ENCODE data around the gene NFAM1.

The NFAM1 gene

DNA sequence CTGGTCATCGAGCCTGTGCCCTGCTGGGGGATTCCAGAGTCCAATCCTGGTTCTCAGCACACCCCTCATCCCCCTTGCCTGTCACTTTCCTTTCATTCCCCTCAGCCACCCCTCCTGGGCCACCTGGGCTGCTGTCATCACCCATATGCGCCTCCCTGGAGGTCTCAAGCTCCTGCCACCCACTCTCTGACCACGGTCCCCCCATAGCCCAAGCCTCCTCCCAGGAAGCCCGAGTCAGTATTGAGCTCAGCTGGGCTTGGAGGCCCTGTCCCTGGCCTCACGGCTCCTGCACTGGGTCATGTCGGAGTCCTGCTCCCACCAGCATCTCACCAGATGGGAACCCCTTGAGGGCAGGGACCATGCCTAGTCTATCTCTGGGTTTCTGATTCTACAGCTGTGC lies 44.6 kb downstream of the NFAM1 start:
- in situ Hi-C loops (cut with MboI; ENCODE audit: low sequenced_read_pairs): no loop called here

DNA sequence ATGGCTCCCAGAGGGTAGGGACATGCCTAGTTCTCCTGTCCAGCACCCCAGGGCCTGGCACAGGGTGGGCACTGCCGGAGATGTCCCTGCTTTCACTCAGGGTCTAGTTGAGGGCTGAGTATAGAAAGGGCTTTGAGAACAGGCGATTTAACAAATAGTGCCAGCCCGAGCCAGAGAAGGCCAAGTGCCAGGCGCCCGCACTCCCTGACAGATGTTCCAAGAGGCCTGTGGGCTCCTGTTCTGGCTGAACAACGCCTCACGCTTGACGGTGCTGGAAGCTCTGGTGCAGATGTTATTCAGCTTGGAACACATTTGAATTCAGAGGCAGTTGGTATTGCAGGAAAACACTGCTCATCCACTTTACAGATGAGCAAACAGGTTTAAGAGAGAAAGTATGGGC lies 46.5 kb downstream of the NFAM1 start:
- in situ Hi-C loops (cut with MboI; ENCODE audit: low sequenced_read_pairs): no loop called here

DNA sequence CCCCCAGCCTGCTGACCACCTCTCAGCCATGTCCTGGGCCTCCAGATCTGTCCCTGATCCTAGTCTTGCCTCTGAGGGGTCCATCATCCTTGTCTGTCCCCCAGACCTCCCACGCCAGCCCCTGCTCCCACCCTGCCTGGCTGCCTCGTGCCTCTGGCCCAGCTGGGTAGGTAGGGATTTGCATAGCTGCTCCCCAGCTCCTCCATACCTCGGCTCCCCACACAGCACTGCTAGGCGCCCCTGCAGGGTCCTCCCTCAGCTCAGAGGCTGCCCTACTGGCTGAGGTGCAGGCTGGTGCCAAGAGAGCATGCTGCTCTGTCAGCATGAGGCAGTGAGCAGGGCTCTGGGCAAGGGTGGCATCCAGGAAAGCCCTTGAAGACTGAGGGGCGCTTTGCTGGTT lies 47.7 kb downstream of the NFAM1 start:
- in situ Hi-C loops (cut with MboI; ENCODE audit: low sequenced_read_pairs): no loop called here

DNA sequence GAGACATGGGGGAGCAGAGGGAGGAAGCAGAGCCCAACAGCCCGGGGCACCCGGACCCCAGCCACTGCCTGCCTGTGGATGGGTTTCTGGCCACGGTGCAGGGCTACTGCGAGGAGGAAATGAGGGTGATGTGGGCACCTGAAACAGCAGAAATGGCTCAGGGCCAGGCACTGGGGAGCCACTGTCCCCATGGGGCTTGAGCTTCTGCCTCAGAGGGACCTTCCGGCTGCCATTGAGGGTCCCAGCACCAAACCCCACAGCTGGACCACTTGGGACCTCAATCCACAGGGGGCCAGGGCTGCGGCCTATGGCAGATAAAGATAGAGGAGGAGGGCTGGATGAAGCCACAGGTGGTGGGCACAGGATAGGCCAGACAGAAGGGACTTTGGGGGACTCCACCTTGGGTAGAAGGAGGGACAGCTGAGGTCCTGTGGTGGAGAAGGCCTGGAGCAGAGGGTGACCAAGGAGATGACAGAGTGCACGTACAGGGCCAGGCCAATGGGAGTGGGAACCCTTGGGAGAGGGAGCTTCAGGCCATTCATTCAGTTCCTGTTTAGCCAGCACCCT lies 48.3 kb downstream of the NFAM1 start:
- in situ Hi-C loops (cut with MboI; ENCODE audit: low sequenced_read_pairs): no loop called here

DNA sequence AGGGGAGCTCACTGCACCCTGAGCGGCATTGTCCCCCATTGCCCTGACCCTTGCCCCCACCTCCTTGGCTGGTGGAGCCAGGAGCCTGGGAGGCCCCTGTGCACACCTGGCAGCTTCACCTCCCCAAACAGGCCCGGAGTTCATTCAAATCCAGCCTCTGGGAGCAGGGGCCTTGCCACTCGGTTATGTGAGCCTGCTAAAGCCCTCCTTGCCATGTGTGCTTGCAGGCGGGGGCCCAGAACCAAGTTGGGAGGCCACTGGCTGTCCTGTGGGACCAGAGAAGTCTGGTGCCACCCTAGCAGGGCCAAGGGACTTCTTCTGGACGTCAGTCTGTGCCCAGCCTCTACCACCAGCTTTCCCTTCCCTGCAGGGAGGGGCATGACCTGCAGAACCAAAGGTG lies 48.9 kb downstream of the NFAM1 start:
- in situ Hi-C loops (cut with MboI; ENCODE audit: low sequenced_read_pairs): no loop called here

DNA sequence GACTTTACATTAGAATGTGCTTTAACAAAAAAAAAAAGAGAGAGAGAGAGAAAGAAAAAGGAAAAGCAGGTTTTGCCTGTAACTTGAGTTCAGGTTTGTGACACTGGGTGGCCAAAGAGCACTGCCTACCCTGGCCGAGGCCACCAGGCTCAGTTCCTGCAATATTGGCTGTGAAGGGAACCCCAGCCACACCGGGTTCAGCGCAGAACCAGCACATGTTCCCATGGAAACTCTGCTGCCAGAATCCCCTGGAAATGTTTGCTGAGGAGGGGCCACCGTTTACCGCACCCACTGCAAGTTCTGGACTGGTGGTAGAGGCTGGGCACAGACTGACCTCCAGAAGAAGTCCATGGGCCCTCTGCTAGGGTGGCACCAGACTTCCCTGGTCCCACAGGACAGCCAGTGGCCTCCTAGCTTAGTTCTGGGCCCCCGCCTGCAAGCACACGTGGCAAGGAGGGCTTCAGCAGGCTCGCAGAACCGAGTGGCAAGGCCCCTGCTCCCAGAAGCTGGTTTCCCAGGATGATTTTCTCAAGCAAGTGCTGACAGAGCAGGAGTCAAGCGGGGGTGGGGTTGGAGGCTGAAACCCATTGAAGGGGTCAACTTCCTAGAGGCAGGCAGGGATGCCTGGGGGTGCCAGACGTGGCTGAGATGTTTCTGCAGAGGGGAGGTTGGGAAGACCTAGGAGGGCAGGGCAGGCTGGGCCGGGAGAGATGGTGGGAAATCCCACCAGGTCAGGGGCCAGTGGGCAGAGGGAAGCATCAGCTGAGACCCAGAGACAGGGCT lies 51.2 kb downstream of the NFAM1 start:
- in situ Hi-C loops (cut with MboI; ENCODE audit: low sequenced_read_pairs): no loop called here

DNA sequence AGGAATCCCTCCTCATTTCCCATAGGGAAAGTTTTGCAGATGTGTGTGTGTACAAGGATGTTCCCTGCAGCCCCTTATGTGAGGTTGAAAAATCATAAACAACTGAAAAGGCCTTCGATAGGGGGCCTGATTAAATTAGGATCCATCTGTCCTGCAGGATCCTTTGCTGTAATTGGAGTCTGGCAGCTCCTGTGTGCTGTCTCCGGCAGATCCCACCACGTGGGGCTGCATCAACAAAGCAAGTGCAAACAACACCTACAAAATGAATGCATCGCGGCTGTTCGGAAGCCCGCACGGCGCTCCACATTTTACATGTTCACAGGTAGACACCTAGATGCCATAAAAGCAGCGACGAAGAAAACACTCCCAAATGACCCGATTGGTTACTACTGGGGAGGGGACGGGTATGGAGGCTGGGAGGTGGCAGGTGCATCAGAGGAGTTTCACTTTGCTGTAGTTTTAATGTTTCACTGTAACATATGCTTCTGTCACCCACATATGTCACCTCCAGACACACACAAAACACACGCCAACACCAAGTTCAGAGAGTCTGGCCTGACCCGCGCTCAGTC lies 52.2 kb downstream of the NFAM1 start:
- in situ Hi-C loops (cut with MboI; ENCODE audit: low sequenced_read_pairs): no loop called here

DNA sequence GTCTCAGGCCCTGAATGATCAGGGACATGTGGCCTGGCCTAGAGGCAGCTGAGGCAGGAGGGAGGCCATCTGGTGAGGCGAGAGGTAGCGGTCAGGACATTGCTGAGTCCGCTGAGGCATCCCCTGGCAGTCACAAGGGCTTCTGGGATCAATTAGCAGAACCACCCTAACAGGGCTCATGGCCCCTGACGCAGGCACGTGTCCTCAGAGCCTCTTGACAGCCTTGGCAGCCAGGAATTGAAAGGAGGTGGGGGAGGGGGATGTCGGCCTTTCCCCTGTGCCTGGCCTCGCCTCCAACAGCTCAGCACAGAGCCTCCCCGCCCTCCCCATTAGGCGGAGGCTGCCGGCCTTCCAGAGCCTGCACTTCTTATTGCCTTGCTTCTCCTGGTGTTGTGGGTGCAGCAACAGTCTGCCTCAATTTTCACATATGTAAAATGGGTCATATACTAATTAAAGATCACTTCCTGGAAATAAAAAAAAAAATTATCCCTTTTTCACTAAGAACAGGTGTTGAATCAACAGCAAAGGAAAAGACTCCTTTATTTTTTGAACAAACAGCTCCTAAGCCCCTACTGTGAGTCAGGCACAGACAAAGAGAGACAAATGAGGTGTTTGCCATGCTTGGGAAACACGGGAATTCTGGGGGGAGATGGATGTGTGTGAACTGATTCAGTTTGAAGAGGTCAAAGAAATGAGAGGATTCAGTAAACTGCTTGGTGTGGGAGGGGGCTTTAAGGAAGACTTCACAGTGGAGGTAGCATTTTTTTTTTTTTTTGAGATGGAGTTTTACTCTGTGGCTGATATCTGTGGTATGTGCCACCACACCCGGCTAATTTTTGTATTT lies 55.3 kb downstream of the NFAM1 start:
- in situ Hi-C loops (cut with MboI; ENCODE audit: low sequenced_read_pairs): no loop called here

DNA sequence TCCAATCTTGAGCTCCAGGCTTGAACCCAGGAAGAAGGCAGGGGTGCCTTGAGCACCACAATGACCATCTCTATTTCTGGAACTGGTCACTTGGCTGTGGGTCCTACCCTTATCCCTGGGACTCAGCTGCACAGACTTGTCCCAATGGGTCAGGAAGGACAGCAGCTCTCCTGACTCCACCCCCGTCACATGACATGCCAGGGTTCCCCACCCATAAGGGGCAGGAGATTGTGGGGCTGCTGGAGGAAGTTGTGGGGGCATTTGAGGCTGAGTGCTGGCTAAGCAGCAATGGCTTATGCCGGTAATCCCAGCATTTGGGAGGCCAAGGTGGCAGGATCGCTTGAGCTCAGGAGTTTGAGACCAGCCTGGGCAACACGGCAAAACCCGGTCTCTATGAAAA lies 56.2 kb downstream of the NFAM1 start:
- in situ Hi-C loops (cut with MboI; ENCODE audit: low sequenced_read_pairs): no loop called here

DNA sequence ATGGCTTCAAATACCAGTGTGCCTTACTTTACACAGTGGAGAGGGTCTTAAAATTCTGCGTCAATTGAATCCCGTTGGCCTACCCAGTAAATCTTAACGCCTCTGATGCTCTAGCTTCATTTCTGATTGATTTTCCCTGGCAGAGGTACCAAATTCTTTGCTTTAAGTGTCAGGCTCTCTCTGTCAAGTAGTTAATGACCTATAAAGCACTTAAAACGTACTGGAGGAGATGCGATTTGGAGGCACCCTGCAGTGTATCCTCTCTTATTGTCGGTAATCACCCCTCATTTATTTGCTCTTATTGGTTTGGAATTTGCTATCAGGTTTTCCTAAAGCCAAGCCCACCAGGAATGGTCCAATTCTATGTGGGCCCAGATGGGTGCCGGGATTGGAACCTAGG lies 59.2 kb downstream of the NFAM1 start:
- in situ Hi-C loops (cut with MboI; ENCODE audit: low sequenced_read_pairs): no loop called here

DNA sequence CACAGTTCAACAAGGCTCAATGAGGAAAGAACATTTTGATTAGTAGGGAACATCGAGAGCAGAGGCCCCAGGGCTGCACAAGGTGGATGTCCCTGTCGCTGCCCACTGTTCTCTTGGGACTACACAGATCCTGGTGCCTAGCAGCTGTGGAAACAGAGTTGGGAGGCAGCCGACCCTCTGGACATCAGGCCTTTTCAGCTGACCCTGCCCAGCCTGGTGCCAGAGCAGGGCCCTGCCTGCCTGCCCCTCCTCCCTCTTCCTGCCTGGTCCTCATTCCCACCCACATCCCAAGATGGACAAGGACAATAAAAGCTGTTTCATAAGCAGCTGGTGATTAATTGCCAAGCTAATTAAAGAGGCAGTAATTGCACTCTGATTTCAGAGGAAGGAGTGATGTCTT lies 60.7 kb downstream of the NFAM1 start:
- in situ Hi-C loops (cut with MboI; ENCODE audit: low sequenced_read_pairs): no loop called here

DNA sequence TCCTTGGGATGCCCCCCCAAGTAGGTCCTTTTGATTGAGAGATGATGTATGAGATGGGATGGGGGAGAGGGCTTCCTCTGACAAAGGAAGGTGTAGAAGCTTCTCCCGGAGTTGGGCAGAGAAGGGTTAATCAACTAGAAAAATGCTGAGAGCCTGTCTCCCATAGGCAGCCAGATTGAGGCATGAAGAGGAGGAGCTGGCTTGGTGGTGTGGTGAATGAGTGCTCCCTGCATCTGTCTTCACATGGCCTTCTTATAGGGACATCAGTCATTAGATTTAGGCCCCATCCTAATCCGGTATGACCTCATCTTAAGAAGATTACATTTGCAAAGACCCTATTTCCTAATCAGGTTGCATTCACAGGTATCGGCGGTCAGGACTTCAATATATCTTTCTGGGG lies 61.1 kb downstream of the NFAM1 start:
- in situ Hi-C loops (cut with MboI; ENCODE audit: low sequenced_read_pairs): no loop called here

DNA sequence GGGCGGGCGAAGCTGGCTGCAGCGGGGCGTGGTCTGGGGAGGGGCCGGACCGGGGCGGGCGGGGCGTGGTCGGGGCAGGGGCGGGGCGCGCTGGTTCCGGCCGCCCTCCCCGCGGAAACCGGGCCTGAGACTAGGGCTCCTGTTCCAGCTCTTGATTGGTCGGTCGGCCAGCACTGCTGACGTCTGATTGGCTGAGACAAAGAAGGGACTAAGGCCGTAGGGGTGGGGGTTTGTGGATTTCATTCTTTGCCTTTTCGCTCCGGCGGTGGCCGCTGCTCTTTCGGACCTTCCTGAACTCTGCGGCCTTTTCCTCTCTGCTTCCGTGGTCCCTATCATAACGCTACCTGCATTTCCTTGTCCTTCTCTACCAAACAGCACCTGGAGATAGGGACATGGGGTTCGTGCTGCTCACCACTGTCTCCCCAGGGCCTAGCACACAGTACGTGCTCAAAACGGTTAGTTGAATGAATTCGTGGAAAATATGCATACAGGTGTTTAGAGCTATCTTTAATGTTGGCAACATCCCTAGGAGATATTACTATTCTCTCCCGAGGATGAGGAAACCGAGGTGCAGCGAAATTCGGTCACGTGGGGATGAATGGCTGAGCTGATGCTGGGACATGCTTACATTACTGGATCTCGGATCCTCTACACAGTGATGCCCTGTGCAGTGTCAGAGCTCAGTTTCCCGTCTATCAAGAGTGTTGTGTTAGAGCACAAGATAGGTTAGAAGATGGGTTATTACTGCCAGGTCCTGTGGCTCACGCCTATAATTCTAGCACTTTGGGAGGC lies 62.8 kb downstream of the NFAM1 start:
- in situ Hi-C loops (cut with MboI; ENCODE audit: low sequenced_read_pairs): no loop called here

DNA sequence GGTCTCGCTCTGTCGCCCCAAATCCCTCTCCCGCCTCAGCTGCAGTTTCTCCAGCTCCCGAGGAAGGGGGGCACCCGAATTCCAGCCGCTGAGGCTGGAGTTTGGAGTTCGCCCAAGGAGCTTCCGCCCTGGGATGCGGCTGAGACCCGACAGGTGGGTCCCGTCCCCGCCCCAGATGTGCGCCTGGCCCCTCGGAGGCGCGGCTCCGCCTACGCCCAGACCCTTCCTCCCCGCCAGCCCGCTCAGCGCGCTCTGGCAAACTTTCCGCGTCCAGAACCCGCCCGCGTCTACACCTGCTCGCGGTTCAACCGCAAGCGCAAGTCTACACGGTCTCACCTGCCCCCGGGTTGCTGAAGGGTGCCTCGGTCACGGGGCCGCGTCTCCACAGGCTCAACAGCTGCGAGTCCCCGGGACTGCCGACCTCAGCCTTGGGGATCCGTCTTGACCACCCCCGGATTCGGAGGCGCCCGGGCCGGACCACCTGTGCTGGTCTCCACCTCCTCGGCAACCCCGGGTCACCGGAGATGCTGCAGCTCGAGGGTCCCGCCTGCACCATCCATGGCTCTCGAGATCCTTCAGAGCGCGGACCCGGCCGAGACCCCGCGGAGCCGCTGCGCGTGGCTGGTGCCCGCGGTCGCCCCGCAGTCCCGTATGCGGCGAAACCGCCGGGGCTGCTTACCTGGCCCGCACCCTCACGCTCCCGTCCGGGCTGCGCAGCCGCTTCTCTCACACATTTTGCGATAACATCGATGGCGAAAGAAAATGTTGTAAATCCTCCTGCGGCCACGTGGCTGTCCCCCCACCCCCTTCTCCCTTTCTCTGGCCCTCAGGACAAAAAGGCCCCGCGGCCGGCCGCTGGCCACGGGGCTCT lies 63.6 kb downstream of the NFAM1 start:
- in situ Hi-C loops (cut with MboI; ENCODE audit: low sequenced_read_pairs): no loop called here

DNA sequence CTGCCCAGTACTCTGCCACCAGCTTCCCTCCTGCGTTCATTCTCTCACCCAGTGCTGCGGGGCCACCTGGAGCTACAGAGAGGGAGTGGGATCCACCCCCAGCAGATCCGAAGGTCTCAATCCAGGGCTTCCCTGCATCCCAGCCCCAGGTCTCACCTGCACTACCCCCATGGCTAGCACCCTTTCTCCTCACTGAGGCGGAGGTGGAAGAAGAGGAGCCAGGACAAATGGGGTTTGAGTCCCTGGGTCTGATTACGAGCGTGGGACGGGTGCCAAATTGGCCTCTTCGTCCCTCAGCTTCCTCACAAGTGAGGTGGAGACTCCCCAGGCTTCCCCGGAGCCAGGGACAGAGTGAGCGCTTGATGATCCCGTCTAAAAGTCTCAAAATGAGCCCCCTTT lies 64.2 kb downstream of the NFAM1 start:
- in situ Hi-C loops (cut with MboI; ENCODE audit: low sequenced_read_pairs): no loop called here

DNA sequence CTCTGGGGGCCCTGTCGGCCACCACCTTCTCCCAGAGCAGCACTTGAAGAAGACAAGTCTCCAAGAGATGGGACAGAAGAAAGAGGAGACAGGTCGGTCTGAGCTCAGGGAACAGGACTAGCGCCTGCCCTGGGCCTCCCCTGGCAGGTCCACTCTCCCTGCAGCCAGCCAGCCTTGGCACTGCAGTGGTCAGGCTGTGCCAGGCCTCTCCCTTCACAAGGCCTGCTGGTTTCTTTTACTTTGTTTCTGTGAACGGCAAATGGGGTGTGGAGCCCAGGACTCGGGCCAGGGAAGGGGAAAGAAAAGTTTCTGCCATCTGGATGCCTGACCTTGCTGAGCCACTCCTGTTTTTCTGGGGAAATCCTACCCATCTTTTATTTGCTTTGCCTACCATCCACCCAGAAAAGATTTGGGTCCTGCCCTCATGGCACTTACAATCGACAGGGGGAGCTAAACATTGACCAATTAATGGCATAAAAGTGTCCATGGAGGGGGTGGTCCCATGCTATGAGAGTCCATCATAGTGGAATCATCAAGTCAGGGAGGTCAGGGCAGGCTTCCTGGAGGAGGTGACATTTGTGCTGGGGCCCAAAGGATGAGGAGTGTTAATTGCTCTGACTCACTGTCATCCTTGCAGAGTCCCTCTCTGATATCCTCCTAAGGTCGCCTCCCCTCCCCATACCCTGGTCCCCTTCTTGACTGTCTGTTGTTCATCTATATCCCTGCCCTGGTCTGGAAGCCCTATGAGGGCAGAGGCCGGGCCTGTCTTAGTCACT lies 65.2 kb downstream of the NFAM1 start:
- in situ Hi-C loops (cut with MboI; ENCODE audit: low sequenced_read_pairs): no loop called here

DNA sequence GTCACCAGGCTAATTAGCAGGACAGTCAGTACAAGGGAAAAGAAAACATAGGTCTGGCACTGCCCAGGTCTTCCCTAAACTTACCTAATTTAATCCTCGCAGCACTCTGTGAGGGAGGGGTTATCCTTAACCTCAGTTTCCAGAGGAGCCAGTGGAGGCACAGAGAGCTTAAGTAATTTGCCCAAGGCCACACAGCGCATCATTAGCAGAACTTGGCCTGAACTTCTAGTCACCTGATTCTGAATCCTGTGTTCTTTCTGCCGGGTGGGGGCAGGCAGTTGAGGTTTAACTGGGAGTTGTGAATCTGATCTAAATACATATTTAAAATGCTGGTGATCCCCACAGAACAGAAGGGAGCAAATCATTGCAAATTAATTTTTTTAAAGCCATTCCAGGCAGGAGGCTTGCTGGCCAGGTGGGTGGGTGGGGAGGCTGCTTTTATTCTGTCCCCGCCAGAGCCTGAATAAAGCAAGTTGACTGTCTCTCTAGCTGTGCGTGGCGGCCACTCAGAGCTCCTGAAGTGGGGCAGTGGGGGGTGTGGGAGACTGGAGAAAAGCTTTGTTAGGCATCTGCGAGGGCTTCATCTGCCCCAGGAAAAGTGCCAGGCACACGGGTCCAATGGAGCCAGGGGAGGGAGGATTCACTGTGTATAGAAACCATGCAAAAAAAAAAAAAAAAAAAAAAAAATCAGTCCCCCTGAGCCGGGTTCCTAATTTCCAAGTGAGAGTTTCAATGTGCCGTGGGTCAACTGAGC lies 66.1 kb downstream of the NFAM1 start:
- in situ Hi-C loops (cut with MboI; ENCODE audit: low sequenced_read_pairs): no loop called here

DNA sequence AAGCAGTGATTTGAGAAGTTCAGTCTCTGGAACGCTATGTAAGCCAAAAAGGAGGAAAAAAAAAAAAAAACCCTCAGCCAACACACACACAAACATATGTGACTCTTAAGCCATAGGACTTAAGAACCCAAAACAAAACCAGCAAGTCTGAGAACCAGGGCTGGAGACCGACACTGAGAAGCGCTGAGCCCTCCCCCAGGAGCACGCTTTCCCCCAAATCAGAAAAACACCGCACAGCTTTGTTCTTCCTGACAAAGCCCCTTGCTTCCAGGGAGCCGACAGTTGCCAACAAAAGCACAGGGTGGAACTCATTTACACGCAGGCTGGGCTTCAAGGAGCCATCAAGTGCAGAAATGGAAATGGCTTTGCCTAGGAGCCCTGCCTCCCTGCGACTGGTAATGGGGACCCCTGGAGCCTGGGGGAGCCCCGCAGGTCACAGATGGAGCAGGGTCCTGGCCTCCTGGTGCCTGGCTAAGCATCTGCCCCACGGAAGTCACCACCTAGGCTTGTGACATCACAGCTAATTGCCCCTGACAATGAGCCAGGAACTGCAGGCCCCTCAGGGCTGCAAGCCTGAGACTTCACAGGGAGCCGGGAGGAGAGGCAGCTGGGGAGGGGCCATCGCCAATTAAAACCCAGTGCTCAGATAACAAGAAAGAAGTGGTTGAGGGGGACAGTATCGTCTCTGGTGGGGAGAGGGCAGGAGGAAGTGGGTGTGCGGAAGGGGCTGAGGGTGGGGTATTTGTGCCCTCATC lies 66.9 kb downstream of the NFAM1 start:
- in situ Hi-C loops (cut with MboI; ENCODE audit: low sequenced_read_pairs): no loop called here

Measured in HL-60/S4 treated with retinoic acid at 250 ng/mL for 4 days and 3 days (cell line).